Measurements from ENCODE around the gene ATF3.

The ATF3 gene

GRCh38 chr1:212582291-212582690, 26.3 kb upstream of the ATF3 start:
- no peak overlapping the region for H3K4me3 ChIP-seq (ENCODE audit: low read depth, low read length)
- TF ChIP-seq CTCF (IDR thresholded peaks at IDR 0.05; ENCODE audit: borderline replicate concordance, insufficient read depth, low read depth, low read length) = no peak

- no peak for TF ChIP-seq CTCF (IDR thresholded peaks at IDR 0.05; ENCODE audit: borderline replicate concordance, insufficient read depth, low read depth, low read length)
- H3K4me3 ChIP-seq (ENCODE audit: low read depth, low read length) = no peak overlapping the region
These were observed 25.5 kb upstream of the ATF3 start for GRCh38 chr1:212582808-212583615.

GRCh38 chr1:212583643-212584042, 24.9 kb upstream of the ATF3 start:
- TF ChIP-seq CTCF (IDR thresholded peaks at IDR 0.05; ENCODE audit: borderline replicate concordance, insufficient read depth, low read depth, low read length) = no peak

DNA sequence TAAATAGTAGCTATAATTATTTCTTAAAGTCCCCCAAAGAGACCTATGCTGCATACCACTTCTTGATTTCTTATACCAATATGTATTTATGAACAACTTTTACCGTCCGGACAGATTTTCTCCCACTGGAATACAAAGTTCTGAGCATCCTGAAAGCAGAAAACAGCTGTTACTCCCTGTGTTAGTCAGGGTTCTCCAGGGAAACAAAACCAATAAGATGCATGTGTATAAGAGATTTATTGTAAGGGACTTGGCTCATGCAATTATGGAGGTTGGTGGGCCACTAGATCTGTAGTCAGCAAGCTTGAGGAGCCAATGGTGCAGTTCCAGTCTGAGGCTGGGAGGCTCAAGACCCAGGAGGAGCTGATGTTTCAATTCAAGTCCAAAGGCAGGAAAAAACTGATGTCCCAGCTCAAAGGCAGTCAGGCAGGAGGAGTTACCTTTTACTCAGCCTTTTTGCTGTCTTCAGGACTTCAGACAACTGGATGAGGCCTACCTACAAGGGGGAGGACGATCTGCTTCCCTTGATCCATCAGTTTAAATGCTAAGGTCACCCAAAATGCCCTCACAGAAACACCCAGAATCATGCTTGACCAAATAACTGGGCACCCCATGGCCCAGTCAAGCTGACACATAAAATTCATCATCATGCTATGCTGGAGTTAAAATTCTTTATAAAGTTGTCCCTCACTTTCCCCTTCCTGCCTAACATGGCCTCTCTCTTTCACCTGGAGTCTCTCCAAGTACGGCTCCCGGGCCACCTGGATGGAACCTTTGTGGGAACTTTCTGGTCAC, 24.3 kb upstream of the ATF3 start:
- H3K4me3 ChIP-seq (ENCODE audit: low read depth, low read length) = no peak overlapping the region
- TF ChIP-seq CTCF (IDR thresholded peaks at IDR 0.05; ENCODE audit: borderline replicate concordance, insufficient read depth, low read depth, low read length) = no peak

More at GRCh38 chr1:212583643-212584042, 24.9 kb upstream of the ATF3 start:
- no peak overlapping the region for H3K4me3 ChIP-seq (ENCODE audit: low read depth, low read length)

- TF ChIP-seq CTCF (IDR thresholded peaks at IDR 0.05; ENCODE audit: borderline replicate concordance, insufficient read depth, low read depth, low read length) = no peak
- no peak overlapping the region for H3K4me3 ChIP-seq (ENCODE audit: low read depth, low read length)
These were observed 23.4 kb upstream of the ATF3 start for GRCh38 chr1:212585210-212585609.

- TF ChIP-seq CTCF (IDR thresholded peaks at IDR 0.05; ENCODE audit: borderline replicate concordance, insufficient read depth, low read depth, low read length) = 0 out of 2 replicates have a peak, but pooled peaks have one; percentile 3
- H3K4me3 ChIP-seq (ENCODE audit: low read depth, low read length) = no peak overlapping the region
These were observed 22.1 kb upstream of the ATF3 start for GRCh38 chr1:212586206-212587015.
